ENCODE results near the gene RAB27B.
"Not testable (repeated sequence)": the region's sequence is repeated elsewhere in the genome, so short reads cannot be mapped to it uniquely, and the experiment has no call there.

Gene RAB27B

DNA sequence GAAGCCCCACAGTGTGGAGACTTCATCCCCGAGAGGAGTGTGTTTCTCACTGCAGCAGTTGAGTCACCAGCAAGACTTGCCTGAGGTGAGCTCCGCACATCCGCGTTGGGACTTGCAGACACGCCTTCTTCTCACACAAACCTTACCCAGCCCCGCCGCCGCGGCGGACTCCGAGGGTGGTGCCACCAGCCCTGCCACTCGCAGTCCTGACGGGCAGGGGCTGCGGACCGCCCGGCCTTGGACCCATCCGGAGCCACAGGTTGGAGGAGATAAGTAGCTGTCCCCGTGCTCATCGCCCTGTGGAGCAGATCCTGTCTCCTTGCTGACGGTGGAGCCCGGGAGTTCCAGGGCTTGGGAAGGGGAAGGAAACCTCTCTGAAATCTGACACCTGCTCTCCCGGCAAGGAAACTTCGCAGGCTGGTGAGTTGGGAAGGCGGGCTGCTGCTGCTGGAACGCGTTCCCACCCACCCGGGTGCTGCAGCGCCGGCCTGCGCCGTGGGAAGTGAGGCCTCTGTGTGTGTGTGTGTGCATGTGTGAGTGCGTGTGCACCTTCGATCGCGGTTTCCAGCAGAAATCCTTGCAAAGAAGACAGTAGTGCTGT, at the start of gene RAB27B:
TSS of gene RAB27B (plus strand) at position 197 of the 601 bp plus-strand sequence. CDS start 49,109 bp downstream, outside the sequence.
- DNase-seq, result peak; percentile 63 to 65

DNA sequence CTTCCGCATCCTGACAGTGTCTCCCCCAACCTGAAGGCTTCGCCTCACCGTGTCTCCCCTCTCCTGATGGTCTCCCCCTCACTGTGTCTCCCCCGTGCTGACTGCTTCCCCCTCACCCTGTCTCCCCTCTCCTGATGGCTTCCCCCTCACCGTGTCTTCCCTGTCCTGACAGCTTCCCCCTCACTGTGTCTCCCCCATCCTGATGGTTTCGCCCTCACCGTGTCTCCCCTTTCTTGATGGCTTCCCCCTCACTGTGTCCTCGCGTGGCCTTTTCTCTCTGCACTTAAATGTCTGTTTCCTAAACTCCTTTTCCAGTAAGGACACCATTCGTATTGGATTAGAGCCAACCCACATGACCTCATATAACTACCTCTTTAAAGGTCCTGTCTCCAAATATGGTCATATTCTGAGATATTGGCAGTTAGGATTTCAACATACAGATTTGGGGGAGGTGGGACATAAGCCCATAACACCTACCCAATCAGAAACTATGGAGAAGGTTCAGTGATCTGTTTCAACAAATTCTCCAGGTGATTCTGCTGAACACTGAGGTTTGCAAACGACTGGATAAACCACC, 47.9 kb upstream of the RAB27B start:
- DNase-seq, result no peak

DNA sequence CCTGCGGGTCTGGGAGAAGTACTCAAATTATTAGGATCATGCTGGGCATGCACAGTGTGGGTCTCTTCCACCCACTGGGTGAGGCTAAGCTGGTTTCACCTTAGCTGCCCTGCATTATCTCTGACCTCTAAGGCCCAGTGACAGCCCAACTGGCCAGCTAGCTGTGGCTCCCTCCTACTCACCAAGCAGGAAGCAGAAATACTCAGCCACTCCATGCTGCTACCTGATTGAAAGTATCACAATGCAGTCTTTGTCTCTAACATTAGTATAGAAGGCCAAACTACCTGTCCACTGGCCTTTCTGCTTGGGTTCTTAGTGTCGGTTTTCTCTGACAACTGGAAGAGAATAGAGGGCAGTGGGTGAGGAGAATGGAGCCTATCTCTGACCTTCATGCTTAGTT, 47.3 kb upstream of the RAB27B start:
- DNase-seq, result no peak

DNA sequence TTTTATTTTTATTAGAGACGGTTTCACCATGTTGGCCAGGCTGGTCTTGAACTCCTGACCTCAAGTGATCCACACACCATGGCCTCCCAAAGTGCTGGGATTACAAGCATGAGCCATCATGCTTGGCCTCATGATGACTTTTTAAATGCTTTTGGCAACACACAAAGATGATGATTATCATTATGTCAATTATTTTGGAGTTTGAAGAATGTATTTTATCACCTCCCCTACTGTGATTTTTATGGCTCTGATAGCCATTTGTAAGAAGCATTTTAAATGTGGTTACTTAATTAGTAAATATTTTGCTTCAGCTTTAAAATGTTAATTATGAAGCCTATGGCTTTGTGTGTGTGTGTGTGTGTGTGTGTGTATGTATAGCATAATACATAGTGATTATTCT, 45.1 kb upstream of the RAB27B start:
- DNase-seq, result no peak

- no peak for DNase-seq
These were observed 42.1 kb upstream of the RAB27B start for GRCh38 chr18:54786206-54786605.

GRCh38 chr18:54787121-54787520, 41.2 kb upstream of the RAB27B start:
- DNase-seq, result no peak

- DNase-seq, result no peak
These were observed 40.7 kb upstream of the RAB27B start for GRCh38 chr18:54787616-54788015.

GRCh38 chr18:54790109-54790508, 38.2 kb upstream of the RAB27B start:
- DNase-seq, result no peak

- no peak for DNase-seq
These were observed 36.6 kb upstream of the RAB27B start for GRCh38 chr18:54791657-54792056.

GRCh38 chr18:54792079-54792478, 36.2 kb upstream of the RAB27B start:
- DNase-seq, result no peak

- DNase-seq, result no peak
These were observed 33.5 kb upstream of the RAB27B start for GRCh38 chr18:54794823-54795222.

GRCh38 chr18:54798186-54798585, 30.1 kb upstream of the RAB27B start:
- no peak for DNase-seq

- no peak for DNase-seq
These were observed 26.9 kb upstream of the RAB27B start for GRCh38 chr18:54801374-54801773.

GRCh38 chr18:54802178-54802577, 26.1 kb upstream of the RAB27B start:
- no peak for DNase-seq

DNA sequence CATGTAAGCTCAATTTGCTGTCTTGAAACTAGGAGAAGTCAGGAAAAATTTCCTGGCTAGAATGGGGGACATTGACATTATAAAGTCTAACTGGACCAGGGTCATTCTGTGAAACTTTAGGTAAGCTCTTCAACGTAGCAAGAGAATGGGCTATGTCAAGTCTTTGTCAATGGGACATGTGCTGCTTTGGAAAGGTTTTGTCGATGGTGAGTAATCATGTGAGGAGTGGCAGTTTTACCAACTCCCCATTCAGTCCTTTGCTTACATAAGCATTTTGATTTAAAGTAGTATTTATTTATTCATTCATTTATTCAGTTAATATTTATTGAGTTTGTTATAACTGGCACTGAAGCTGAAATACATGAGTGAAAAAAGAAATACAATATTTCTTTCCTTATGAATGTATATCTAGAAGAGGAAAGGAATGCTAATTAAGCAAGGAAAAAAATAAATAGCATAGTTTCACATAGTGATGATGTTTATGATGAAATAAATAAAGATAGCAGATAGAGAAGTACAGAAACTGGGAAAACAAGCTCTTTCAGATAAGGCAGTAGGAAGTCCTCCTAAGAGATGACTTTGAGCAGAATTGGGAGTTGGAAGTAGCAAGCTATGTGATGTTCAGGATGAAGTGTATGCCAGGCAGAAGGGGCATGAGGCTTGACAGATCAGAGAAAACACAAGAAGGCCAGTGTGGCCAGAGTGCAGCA, 25.4 kb upstream of the RAB27B start:
- no peak for DNase-seq

DNA sequence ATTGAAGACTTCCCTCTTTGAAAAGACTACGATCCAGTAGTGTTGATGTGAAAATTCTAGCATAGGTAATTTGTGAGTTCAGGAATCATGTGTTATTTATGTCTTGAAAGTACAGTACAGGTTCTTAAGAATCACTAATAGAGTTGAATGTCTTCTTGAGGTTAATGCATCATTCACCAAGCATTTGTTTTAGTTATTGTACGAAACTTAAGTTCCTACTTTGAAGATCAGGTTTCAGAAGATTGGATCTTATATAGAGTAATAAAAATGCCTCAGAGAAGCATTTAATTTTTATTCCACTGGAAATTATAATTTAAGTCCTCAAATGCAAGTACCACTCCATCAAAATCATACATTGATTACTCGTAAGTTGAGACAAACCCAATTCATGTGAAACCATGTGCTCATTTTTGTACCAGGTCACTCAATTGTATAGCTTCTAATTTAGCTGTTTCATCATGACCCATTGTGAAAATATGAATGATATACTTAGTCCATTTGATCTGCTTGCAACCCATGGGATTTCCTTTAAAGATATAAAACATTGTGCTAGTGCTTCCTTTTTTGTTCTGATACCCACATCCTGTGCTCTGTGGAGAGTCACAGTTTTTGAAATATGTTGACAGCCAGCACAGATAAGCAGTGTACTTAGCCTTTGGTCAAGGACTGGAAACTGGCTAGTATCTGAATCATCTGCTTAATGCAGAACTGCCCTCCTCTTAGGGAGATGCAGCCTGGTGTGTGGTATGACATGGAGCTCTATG, 22.5 kb upstream of the RAB27B start:
- DNase-seq, result peak in 1 of 2 donors; percentile 9

DNA sequence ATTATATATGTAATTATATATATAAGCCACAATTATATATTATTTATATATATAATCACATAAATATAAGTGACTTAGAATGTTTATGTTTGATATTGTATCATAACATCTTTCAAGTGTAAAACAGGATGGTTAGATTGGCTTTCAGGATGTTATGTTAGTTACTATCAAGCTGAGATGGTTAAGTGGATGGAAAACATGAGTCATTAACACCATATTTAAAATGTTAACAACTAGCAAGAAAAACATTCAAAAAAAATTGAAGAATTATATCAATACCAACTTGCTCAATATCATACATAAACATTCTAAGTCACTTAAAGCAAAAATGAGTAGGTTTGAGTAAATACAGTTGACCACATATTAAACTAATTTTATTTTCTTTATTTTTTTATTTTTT, 21.8 kb upstream of the RAB27B start:
- DNase-seq, result no peak

GRCh38 chr18:54807303-54807702, 21.0 kb upstream of the RAB27B start:
- no peak for DNase-seq

GRCh38 chr18:54810662-54811061, 17.6 kb upstream of the RAB27B start:
- not testable (repeated sequence) for DNase-seq

DNA sequence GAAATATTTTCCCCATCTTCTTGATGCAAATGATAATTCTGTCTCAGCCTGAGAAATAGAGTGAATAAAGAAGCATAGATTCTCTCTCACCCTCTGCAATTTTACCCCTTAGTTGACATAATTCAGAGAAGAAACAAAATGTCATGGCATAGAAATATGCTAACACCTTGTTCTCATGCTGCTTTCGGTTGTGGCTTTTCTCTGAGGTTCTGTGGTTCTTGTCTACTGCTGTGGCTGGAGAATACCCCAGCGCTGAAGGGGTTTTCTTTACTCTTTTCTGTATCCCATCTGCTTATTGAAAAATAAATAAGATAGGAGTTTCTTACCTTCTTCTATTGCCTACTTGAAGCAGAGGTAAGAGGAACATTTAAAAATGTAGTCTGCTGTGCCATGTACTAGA, 15.4 kb upstream of the RAB27B start:
- DNase-seq, result peak in 1 of 2 donors; percentile 20

GRCh38 chr18:54813305-54813704, 15.0 kb upstream of the RAB27B start:
- no peak for DNase-seq

DNA sequence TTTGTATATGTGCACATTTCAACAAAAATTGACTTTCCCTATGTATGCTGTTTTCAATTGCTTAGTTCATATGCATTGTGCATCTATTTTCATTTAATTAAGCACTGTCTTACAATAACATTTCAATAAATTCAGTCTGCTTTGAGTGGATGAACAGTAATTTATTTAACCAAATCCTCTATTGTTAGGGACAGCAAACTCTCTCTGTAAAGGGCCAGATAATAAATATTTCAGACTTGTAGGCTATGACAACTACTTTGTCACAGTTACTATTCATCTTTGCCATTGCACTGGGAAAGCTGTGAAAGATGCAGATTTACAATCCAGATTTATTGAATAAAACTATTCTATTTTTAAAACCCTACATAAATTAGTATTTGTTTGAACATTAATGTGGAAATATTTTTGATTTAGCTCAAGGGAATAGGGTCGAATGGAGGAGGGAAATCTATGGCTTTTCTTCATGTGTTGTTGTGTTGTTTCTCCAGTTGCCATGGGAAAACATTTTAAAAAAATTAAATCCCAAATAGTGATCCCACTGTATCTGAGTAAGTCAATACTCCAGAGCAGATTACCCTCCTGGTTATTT, 14.2 kb upstream of the RAB27B start:
- DNase-seq, result no peak

DNA sequence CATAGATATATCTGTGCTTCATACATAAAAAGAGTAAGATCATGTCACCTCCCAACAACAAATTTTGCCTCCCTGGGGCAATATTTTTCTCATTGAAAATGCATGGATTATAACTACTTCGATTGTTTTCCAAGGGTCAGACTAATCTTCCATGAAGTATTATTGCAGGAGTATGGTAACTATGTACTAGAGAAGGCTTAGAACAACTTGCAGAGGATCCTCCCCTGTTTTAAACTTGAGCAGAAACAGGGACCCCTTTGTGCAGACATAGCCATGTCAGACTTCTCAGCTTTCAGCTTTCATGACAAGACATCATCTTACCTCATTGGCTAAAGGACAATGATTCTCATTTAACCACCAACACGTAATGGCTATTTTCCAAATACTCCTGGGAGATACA, 13.2 kb upstream of the RAB27B start:
- DNase-seq, result no peak

Data from CD4-positive, alpha-beta T cell treated with Interleukin-1 beta for 1 hour (primary cell).